ENCODE results near the gene LSP1.
"Not testable (repeated sequence)": the region's sequence is repeated elsewhere in the genome, so short reads cannot be mapped to it uniquely, and the experiment has no call there.

The LSP1 gene

DNA sequence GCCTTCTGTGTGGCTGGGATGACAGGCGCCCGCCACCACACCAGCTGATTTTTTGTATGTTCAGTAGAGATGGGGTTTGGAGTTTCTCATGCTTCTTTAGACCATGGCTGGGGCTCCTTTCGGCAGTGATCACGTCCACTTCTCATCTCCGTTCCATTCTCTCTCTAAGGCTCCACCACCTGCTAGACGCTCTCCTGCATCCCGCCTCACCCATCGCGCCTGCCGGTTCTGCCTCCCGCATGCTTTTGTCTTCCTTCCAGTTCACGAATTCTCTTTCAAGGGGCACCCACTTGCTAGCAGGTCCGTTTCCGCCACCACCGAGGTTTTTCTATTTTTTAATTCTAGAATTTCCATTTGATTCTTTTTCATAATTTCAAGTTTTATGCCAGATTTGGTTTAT lies 40.1 kb upstream of the LSP1 start:
- H3K4me3 ChIP-seq (ENCODE audit: low read depth, low read length) = no peak overlapping the region
- TF ChIP-seq, protein P1, sequence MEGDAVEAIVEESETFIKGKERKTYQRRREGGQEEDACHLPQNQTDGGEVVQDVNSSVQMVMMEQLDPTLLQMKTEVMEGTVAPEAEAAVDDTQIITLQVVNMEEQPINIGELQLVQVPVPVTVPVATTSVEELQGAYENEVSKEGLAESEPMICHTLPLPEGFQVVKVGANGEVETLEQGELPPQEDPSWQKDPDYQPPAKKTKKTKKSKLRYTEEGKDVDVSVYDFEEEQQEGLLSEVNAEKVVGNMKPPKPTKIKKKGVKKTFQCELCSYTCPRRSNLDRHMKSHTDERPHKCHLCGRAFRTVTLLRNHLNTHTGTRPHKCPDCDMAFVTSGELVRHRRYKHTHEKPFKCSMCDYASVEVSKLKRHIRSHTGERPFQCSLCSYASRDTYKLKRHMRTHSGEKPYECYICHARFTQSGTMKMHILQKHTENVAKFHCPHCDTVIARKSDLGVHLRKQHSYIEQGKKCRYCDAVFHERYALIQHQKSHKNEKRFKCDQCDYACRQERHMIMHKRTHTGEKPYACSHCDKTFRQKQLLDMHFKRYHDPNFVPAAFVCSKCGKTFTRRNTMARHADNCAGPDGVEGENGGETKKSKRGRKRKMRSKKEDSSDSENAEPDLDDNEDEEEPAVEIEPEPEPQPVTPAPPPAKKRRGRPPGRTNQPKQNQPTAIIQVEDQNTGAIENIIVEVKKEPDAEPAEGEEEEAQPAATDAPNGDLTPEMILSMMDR (IDR thresholded peaks at IDR 0.05; ENCODE audit: borderline replicate concordance, insufficient read depth, low read depth, low read length) = no peak

- H3K4me3 ChIP-seq (ENCODE audit: low read depth, low read length) = not testable (repeated sequence)
Observed at GRCh38 chr11:1813356-1813755, 39.5 kb upstream of the LSP1 start.

DNA sequence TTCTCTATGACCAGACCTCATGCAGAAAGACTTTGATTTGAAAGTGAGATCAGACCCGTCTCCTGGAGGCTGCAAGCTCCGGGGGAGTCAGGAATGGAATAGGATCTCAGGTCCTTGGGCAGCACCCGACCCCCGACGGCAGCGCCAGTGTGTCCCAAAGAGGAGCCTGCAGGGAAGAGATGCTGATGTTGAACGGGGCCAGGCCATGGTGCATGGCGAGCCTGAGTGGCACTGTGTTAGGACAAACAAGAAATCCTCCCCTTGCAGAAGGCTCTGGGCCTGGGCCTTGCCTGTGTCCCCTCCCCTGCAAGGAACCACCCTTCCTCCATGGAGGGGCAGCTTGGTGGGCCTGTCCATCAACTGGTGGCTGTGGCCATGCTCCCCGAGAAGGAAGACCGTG lies 38.2 kb upstream of the LSP1 start:
- no peak overlapping the region for H3K4me3 ChIP-seq (ENCODE audit: low read depth, low read length)
- TF ChIP-seq, protein P1 (IDR thresholded peaks at IDR 0.05; ENCODE audit: borderline replicate concordance, insufficient read depth, low read depth, low read length) = no peak

DNA sequence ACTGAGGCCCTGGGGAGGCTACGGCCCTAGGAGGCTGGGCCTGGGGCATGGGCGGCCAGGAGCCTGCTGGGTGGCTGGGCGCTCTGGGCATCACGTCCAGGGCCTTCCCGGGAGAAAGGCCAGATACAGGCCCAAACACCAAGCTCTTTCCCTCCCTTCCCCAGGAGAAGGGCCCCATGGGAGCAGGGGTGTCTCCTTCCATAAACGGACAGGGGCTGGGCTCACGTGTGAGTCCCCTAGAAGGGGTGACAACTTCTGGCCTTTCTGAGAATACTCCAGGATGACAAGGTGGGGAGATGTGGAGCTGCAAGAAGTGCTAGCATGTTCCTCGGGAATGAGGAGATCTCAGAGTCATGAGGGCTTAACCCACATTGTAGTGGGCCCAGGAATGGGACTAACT lies 37.6 kb upstream of the LSP1 start:
- TF ChIP-seq, protein P1 (IDR thresholded peaks at IDR 0.05; ENCODE audit: borderline replicate concordance, insufficient read depth, low read depth, low read length) = no peak
- H3K4me3 ChIP-seq (ENCODE audit: low read depth, low read length) = no peak overlapping the region

GRCh38 chr11:1815751-1816150 lies 37.1 kb upstream of the LSP1 start:
- TF ChIP-seq, protein P1 (IDR thresholded peaks at IDR 0.05; ENCODE audit: borderline replicate concordance, insufficient read depth, low read depth, low read length) = no peak
- H3K4me3 ChIP-seq (ENCODE audit: low read depth, low read length) = no peak overlapping the region

GRCh38 chr11:1817000-1817399 lies 35.9 kb upstream of the LSP1 start:
- H3K4me3 ChIP-seq (ENCODE audit: low read depth, low read length) = no peak overlapping the region
- TF ChIP-seq, protein P1 (IDR thresholded peaks at IDR 0.05; ENCODE audit: borderline replicate concordance, insufficient read depth, low read depth, low read length) = no peak

DNA sequence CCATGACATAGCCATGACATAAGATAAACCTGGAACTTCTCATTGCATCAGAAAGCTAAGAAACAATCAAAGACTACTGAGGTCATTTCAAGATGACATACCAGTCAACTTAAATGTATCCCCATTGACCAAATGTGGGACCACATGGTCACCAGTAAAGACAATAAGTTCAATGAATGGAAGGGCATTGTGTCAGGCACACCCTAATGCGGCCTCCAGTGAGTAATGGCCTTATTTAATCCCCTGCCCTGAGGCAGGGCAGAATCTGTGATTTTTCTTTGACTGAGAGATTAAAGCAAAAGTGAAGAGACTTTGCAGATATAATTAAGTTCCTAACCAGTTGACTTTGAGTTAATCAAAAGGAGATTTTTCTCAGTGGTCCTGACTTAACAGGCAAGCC lies 35.4 kb upstream of the LSP1 start:
- no peak overlapping the region for H3K4me3 ChIP-seq (ENCODE audit: low read depth, low read length)
- TF ChIP-seq, protein P1 (IDR thresholded peaks at IDR 0.05; ENCODE audit: borderline replicate concordance, insufficient read depth, low read depth, low read length) = no peak

GRCh38 chr11:1819074-1819473 lies 33.8 kb upstream of the LSP1 start:
- TF ChIP-seq, protein P1 (IDR thresholded peaks at IDR 0.05; ENCODE audit: borderline replicate concordance, insufficient read depth, low read depth, low read length) = no peak
- no peak overlapping the region for H3K4me3 ChIP-seq (ENCODE audit: low read depth, low read length)
